ENCODE measurements around the gene LRP2.

DNA sequence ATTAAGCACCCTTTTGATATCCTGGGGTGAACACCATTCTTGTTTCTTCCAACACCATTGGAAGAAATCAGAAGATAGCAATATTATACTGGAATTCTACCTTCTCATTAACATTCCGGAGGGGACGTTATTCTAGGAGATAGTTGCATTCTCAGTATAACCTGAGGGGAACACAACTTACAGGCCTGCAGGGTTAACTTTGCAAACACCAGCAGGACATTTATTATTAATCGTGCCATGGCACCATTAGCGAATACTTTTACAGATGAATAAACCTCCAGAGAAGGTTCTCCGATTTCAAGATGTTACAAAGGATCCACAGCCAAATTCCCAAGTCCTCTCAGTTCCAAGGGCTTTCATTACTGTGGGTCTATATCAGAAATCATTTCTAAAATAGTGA is 184.0 kb downstream of the LRP2 start:
- TF ChIP-seq, protein P1, sequence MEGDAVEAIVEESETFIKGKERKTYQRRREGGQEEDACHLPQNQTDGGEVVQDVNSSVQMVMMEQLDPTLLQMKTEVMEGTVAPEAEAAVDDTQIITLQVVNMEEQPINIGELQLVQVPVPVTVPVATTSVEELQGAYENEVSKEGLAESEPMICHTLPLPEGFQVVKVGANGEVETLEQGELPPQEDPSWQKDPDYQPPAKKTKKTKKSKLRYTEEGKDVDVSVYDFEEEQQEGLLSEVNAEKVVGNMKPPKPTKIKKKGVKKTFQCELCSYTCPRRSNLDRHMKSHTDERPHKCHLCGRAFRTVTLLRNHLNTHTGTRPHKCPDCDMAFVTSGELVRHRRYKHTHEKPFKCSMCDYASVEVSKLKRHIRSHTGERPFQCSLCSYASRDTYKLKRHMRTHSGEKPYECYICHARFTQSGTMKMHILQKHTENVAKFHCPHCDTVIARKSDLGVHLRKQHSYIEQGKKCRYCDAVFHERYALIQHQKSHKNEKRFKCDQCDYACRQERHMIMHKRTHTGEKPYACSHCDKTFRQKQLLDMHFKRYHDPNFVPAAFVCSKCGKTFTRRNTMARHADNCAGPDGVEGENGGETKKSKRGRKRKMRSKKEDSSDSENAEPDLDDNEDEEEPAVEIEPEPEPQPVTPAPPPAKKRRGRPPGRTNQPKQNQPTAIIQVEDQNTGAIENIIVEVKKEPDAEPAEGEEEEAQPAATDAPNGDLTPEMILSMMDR (conservative IDR thresholded peaks at IDR 0.05; ENCODE audit: low read length): no peak
- no peak for TF ChIP-seq EZH2phosphoT487 (IDR thresholded peaks at IDR 0.05; ENCODE audit: borderline replicate concordance)

Data from Loucy (cell line).